GM23248 (cell line): ENCODE results near the gene SELENOH.

Experiments
- EZH2 ChIP-seq: fragments of 200-600 bp; sonication (generic); IDR thresholded peaks from 2 replicates; pipeline ENCODE4 v1.6.1; 2018; ENCODE audit warnings: antibody characterized with exemption, mild to moderate bottlenecking; ENCODE audit not compliant: insufficient read depth, poor library complexity, severe bottlenecking
- EZH2phosphoT487 ChIP-seq: fragments of 200-600 bp; sonication (generic); IDR thresholded peaks from 2 replicates; pipeline ENCODE4 v1.6.1; 2018; ENCODE audit warnings: antibody characterized with exemption, moderate library complexity, mild to moderate bottlenecking, low read depth; ENCODE audit not compliant: insufficient read depth

- TF ChIP-seq EZH2 (no peak), EZH2phosphoT487 (no peak)
Observed at GRCh38 chr11:57772562-57772961, 31.3 kb downstream of the SELENOH start.
